Glutamatergic neuron (in vitro differentiated cells): ENCODE measurements around the gene IL21. TPM values are rescaled to one million over a fixed set of nuclear protein-coding genes. Genes with fewer than 3 reads are reported as not detected.

ENCODE experiments used
- DNase-seq: peaks from one replicate; pipeline ENCODE4 v3.0.0; 2022
- H3K27ac Mint-ChIP-seq: one replicate; pipeline ENCODE4 v1.8.0; 2020; ENCODE audit warnings: mild to moderate bottlenecking, mixed read lengths, inconsistent platforms; ENCODE audit not compliant: unreplicated experiment
- H3K27me3 Mint-ChIP-seq: one replicate; pipeline ENCODE4 v1.8.0; 2020; ENCODE audit warnings: mild to moderate bottlenecking, moderate library complexity, mixed read lengths, inconsistent platforms; ENCODE audit not compliant: unreplicated experiment
- H3K36me3 Mint-ChIP-seq: one replicate; pipeline ENCODE4 v1.8.0; 2020; ENCODE audit warnings: mild to moderate bottlenecking, mixed read lengths, inconsistent platforms; ENCODE audit not compliant: unreplicated experiment
- H3K4me1 Mint-ChIP-seq: one replicate; pipeline ENCODE4 v1.8.0; 2020; ENCODE audit warnings: mild to moderate bottlenecking, low read depth, mixed read lengths, inconsistent platforms; ENCODE audit not compliant: unreplicated experiment
- H3K4me3 Mint-ChIP-seq: one replicate; pipeline ENCODE4 v1.8.0; 2020; ENCODE audit warnings: mild to moderate bottlenecking, mixed read lengths, inconsistent platforms; ENCODE audit not compliant: unreplicated experiment
- H3K9me3 Mint-ChIP-seq: one replicate; pipeline ENCODE4 v1.8.0; 2020; ENCODE audit warnings: mild to moderate bottlenecking, moderate library complexity, mixed read lengths, inconsistent platforms; ENCODE audit not compliant: unreplicated experiment
- total RNA-seq: library from RNA; stranded (reverse); fragmentation: NEBNext Ultra II Directional; extraction: Animal tissue kit (Norgen Biotek cat#: 25700); gene quantifications from one replicate; pipeline ENCODE4 v1.2.1, GENCODE V29; 2021; ENCODE audit not compliant: unreplicated experiment
- TF ChIP-seq, protein P1 (sequence below): fragments of 200-600 bp; sonication (generic); IDR thresholded peaks from one replicate; pipeline ENCODE4 v1.5.0; 2021; ENCODE audit not compliant: partially characterized antibody, unreplicated experiment

IL21 gene
- total RNA-seq, 1 donor from 2014 or later: not detected

- DNase-seq: no peak
- Mint-ChIP-seq H3K4me3 (no peak overlapping the region), H3K27ac (no peak overlapping the region), H3K36me3 (no peaks in the 10 kb centered on the region), H3K27me3 (peaks cover 2% of the 10 kb centered on the region), H3K4me1 (no peaks in the 10 kb centered on the region), H3K9me3 (no peaks in the 10 kb centered on the region)
- TF ChIP-seq, protein P1, sequence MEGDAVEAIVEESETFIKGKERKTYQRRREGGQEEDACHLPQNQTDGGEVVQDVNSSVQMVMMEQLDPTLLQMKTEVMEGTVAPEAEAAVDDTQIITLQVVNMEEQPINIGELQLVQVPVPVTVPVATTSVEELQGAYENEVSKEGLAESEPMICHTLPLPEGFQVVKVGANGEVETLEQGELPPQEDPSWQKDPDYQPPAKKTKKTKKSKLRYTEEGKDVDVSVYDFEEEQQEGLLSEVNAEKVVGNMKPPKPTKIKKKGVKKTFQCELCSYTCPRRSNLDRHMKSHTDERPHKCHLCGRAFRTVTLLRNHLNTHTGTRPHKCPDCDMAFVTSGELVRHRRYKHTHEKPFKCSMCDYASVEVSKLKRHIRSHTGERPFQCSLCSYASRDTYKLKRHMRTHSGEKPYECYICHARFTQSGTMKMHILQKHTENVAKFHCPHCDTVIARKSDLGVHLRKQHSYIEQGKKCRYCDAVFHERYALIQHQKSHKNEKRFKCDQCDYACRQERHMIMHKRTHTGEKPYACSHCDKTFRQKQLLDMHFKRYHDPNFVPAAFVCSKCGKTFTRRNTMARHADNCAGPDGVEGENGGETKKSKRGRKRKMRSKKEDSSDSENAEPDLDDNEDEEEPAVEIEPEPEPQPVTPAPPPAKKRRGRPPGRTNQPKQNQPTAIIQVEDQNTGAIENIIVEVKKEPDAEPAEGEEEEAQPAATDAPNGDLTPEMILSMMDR: no peak
Measured at GRCh38 chr4:122665161-122665929, 44.5 kb upstream of the IL21 start.

GRCh38 chr4:122663814-122664610, 43.1 kb upstream of the IL21 start:
- DNase-seq: no peak
- Mint-ChIP-seq H3K4me3 (no peak overlapping the region), H3K9me3 (no peaks in the 10 kb centered on the region), H3K36me3 (no peaks in the 10 kb centered on the region), H3K4me1 (no peaks in the 10 kb centered on the region), H3K27me3 (peaks cover 2% of the 10 kb centered on the region), H3K27ac (no peak overlapping the region)
- TF ChIP-seq, protein P1: no peak

- Mint-ChIP-seq H3K4me1 (no peaks in the 10 kb centered on the region), H3K27ac (no peak overlapping the region), H3K9me3 (no peaks in the 10 kb centered on the region), H3K36me3 (no peaks in the 10 kb centered on the region), H3K27me3 (no peaks in the 10 kb centered on the region), H3K4me3 (no peak overlapping the region)
- TF ChIP-seq, protein P1: no peak
- DNase-seq: no peak
Measured at GRCh38 chr4:122663291-122663690, 42.4 kb upstream of the IL21 start.

DNA sequence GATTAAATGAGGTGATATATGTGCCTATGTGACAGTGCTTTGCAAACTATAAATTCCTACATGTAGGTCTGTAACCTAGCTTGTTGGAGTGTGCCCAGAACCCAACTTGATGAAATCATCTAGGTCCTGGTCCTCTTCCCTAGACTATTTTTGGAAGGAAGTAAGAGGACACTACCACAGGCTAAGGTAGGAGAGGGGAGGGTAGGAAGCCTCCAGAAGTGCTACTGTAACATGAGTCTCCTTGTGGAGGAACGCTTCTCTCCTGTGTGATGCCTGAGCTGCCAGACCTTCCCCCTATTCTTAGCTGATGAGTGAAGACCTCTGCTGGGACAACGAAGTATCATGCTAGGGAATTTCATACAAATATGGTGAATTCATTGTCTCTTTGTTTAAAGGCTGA, 41.8 kb upstream of the IL21 start:
- Mint-ChIP-seq H3K27me3 (no peaks in the 10 kb centered on the region), H3K27ac (no peak overlapping the region), H3K4me3 (no peak overlapping the region), H3K36me3 (no peaks in the 10 kb centered on the region), H3K9me3 (no peaks in the 10 kb centered on the region), H3K4me1 (no peaks in the 10 kb centered on the region)
- TF ChIP-seq, protein P1: no peak
- DNase-seq: no peak
